MG63 (cell line): ENCODE measurements around the gene POC5. TPM values are rescaled to one million over a fixed set of nuclear protein-coding genes. Genes with fewer than 3 reads are reported as not detected.
"Not testable (repeated sequence)": the region's sequence is repeated elsewhere in the genome, so short reads cannot be mapped to it uniquely, and the experiment has no call there.

Experiments
- DNase-seq: peaks from one replicate; pipeline ENCODE4 v3.0.0-alpha.2; 2020
- H3K27me3 ChIP-seq: fragments of 250-450 bp; sonication (Bioruptor Pico); 2 replicates; pipeline ENCODE4 v1.5.1; 2020; ENCODE audit warnings: mild to moderate bottlenecking, moderate library complexity
- H3K36me3 ChIP-seq: fragments of 250-450 bp; sonication (Bioruptor Pico); 2 replicates; pipeline ENCODE4 v1.5.1; 2020; ENCODE audit warnings: mild to moderate bottlenecking, moderate library complexity
- H3K4me3 ChIP-seq: fragments of 250-450 bp; sonication (Bioruptor Pico); 2 replicates; pipeline ENCODE4 v1.5.1; 2020; ENCODE audit warnings: mild to moderate bottlenecking, moderate library complexity
- H3K9me3 ChIP-seq: fragments of 250-450 bp; sonication (Bioruptor Pico); 2 replicates; pipeline ENCODE4 v1.5.1; 2020; ENCODE audit warnings: mild to moderate bottlenecking, moderate library complexity
- total RNA-seq: library from RNA; depleted of rRNA; stranded (reverse); fragments of >200 nt; shearing (Covaris generic); gene quantifications from 2 replicates; pipeline ENCODE4 v1.2.3, GENCODE V29; 2014; ENCODE audit warnings: low replicate concordance

POC5 gene
- total RNA-seq, 1 experiment from 2014 or later: 29.0 TPM

- Histone ChIP-seq H3K9me3 (no peaks in the 10 kb centered on the region), H3K27me3 (no peaks in the 10 kb centered on the region), H3K36me3 (peaks cover 22% of the 10 kb centered on the region), H3K4me3 (no peak overlapping the region)
- DNase-seq: no peak
Measured at GRCh38 chr5:75712091-75712490, 5.1 kb downstream of the POC5 start.

GRCh38 chr5:75711151-75711550 lies 6.1 kb downstream of the POC5 start:
- no peak for DNase-seq
- no peaks in the 10 kb centered on the region for H3K9me3 ChIP-seq
- H3K4me3 ChIP-seq: no peak overlapping the region
- no peaks in the 10 kb centered on the region for H3K27me3 ChIP-seq
- H3K36me3 ChIP-seq: peaks cover 22% of the 10 kb centered on the region

DNA sequence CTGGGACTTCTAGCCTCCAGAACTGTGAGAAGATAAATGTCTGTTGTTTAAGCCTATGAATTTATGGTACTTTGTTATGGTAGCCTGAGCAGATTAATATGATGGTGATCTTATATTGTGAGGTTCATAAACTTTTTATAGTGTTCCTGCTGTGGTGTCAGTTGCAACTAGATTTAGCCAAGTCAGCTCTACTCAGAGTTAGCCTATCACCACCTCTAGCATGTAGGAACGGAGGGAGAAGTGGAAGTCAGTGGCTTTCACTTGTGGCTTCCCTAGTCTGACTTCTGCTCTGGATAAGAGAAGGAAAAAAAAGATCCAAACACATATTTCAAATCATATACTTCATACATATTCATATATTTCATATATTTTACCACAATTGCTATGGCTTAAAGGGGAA lies 6.6 kb downstream of the POC5 start:
- Histone ChIP-seq H3K27me3 (no peaks in the 10 kb centered on the region), H3K9me3 (no peaks in the 10 kb centered on the region), H3K4me3 (no peak overlapping the region), H3K36me3 (peaks cover 23% of the 10 kb centered on the region)
- DNase-seq: no peak

DNA sequence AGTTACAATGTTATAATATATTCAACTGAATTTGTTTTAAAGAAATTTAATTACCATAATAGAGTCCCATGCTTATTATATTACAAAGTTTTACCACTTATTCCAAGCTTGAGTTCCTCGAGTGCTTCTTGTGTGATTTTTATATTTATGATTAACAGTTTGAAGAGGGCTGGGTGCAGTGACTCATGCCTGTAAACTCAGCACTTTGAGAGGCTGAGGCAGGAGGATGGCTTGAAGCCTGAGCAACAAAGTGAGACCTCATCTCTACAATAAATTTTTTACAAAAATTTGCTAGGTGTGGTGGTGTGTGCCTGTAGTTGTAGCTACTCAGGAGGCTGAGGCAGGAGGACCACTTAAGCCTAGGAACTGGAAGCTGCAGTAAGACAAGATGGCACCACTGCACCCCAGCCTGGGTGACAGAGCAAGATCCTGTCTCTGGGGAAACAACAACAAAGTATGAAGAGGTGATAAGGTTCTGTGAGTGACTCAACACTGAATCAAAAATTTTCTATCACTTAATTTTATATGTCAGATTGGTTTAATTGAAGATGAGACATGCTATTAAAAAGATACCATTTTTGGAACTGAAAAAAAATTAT lies 9.2 kb downstream of the POC5 start:
- Histone ChIP-seq H3K4me3 (no peak overlapping the region), H3K36me3 (peaks cover 34% of the 10 kb centered on the region)

DNA sequence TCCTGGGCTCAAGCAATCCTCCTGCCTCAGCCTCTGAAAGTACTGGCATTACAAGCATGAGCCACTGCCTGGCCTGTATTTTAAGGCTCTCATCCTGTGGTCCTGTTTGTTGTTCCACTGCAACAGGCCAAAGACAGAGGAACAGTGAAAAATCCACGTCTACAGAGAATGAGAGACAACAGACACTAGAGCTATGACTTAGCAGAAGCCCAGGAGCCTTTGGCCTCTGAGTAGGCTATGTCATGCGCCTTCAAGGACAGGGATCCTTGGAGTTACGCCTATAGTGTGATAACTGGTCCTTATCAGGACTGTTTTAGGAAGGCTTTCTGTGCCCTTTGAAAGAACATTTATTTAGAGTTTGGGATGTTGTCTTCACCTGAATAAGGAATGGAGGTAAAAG lies 10.5 kb downstream of the POC5 start:
- no peaks in the 10 kb centered on the region for H3K27me3 ChIP-seq
- H3K36me3 ChIP-seq: peaks cover 36% of the 10 kb centered on the region
- no peaks in the 10 kb centered on the region for H3K9me3 ChIP-seq
- no peak for DNase-seq
- H3K4me3 ChIP-seq: no peak overlapping the region

More for the DNA sequence above, 9.2 kb downstream of the POC5 start:
- Histone ChIP-seq H3K27me3 (no peaks in the 10 kb centered on the region), H3K9me3 (no peaks in the 10 kb centered on the region)
- peak; percentile 28 for DNase-seq

DNA sequence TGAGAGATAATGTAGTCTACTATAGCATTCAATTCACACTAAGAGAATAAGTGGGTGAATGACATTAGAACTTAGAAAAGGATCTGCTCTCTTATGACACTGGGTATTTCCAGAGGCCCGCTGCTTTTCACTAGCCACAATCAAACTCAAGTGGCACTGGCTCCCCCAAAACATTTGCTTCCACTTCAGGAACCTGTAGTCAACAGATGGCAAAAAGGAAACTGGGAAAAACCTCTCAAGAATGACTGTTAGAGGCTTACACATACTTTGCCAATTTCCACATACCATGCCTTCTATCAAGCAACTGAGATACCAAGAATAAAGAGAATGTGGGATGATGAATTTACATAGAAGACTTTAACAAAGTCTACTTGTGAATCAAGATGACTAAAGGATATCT lies 11.2 kb downstream of the POC5 start:
- no peaks in the 10 kb centered on the region for H3K27me3 ChIP-seq
- peaks cover 35% of the 10 kb centered on the region for H3K36me3 ChIP-seq
- no peaks in the 10 kb centered on the region for H3K9me3 ChIP-seq
- DNase-seq: no peak
- no peak overlapping the region for H3K4me3 ChIP-seq

DNA sequence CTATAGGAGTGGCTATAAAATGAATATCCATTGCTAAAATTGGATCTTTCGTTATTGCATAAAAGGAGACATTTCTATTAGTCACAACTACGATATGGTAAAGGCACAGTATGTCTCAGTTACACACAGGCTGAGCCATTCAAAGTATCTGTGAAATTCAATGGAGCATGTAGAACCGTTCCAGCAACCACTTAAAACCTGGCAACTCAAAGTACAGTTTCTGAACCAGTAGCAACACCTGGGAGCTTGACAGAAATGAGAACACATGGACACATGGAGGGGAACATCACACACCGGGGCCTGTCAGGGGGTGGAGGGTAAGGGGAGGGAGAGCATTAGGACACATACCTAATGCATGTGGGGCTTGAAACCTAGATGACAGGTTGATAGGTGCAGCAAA lies 15.4 kb downstream of the POC5 start:
- no peak for DNase-seq
- H3K27me3 ChIP-seq: no peaks in the 10 kb centered on the region
- H3K36me3 ChIP-seq: peaks cover 35% of the 10 kb centered on the region
- no peaks in the 10 kb centered on the region for H3K9me3 ChIP-seq
- no peak overlapping the region for H3K4me3 ChIP-seq

GRCh38 chr5:75695472-75696351 lies 21.5 kb downstream of the POC5 start:
- not testable (repeated sequence) for H3K4me3 ChIP-seq

GRCh38 chr5:75694781-75695180 lies 22.5 kb downstream of the POC5 start:
- Histone ChIP-seq H3K27me3 (no peaks in the 10 kb centered on the region), H3K4me3 (no peak overlapping the region), H3K36me3 (peaks cover 27% of the 10 kb centered on the region), H3K9me3 (no peaks in the 10 kb centered on the region)
- no peak for DNase-seq

More at GRCh38 chr5:75695472-75696351, 21.5 kb downstream of the POC5 start:
- H3K9me3 ChIP-seq, H3K27me3 ChIP-seq, DNase-seq: not testable (repeated sequence)
- peaks cover 24% of the 10 kb centered on the region for H3K36me3 ChIP-seq

DNA sequence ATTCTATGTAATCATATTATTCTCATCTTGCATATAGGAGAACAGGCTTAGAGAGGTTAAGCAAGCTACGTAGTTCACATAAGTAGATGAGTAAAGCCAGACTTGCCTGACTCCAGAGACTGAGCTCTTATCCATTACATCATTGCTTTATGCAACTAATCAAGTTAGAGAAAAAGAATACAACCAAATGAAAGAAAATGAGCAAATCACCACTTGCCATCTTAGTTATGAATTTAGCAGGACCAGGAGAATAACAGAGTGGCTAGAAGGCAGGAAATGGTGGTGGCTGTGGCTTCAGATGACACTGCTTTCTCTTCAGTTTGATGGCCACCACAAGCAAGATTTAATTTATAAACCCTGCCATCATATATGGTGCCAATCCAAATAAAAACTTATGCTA lies 26.6 kb downstream of the POC5 start:
- no peak for DNase-seq
- Histone ChIP-seq H3K9me3 (no peaks in the 10 kb centered on the region), H3K27me3 (no peaks in the 10 kb centered on the region), H3K36me3 (peaks cover 48% of the 10 kb centered on the region), H3K4me3 (no peak overlapping the region)

DNA sequence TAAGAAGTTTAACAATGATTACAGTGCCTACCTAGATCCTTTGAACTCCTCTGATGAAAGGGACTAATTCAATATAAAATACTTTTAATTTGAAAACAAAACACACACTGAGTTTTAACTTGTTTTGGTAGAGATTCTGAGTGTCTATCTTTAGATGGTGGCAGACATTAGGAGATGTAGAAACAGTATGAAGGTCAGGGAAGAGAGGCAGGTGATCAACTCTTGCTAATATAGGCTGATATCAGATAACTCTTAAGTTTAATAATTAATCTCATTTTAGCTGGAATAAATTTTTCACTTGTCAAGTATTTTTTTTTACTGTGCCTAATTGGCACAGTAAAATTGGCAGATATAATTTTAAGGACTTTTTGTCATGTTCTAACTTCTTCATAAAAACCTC lies 30.8 kb downstream of the POC5 start:
- Histone ChIP-seq H3K27me3 (no peaks in the 10 kb centered on the region), H3K36me3 (peaks cover 27% of the 10 kb centered on the region), H3K9me3 (no peaks in the 10 kb centered on the region), H3K4me3 (no peak overlapping the region)
- DNase-seq: no peak

GRCh38 chr5:75685141-75685540 lies 32.1 kb downstream of the POC5 start:
- no peak for DNase-seq
- Histone ChIP-seq H3K36me3 (peaks cover 24% of the 10 kb centered on the region), H3K27me3 (no peaks in the 10 kb centered on the region)

GRCh38 chr5:75681125-75681830 lies 36.0 kb downstream of the POC5 start:
- no peaks in the 10 kb centered on the region for H3K9me3 ChIP-seq
- no peak overlapping the region for H3K4me3 ChIP-seq
- no peaks in the 10 kb centered on the region for H3K36me3 ChIP-seq
- no peaks in the 10 kb centered on the region for H3K27me3 ChIP-seq
- DNase-seq: no peak

More at GRCh38 chr5:75685141-75685540, 32.1 kb downstream of the POC5 start:
- Histone ChIP-seq H3K4me3 (no peak overlapping the region), H3K9me3 (no peaks in the 10 kb centered on the region)

GRCh38 chr5:75678155-75678554 lies 39.1 kb downstream of the POC5 start:
- Histone ChIP-seq H3K4me3 (no peak overlapping the region), H3K9me3 (no peaks in the 10 kb centered on the region), H3K27me3 (no peaks in the 10 kb centered on the region), H3K36me3 (no peaks in the 10 kb centered on the region; the same call in none of the 2 replicates)
- no peak for DNase-seq

GRCh38 chr5:75677607-75678006 lies 39.6 kb downstream of the POC5 start:
- Histone ChIP-seq H3K4me3 (no peak overlapping the region), H3K9me3 (no peaks in the 10 kb centered on the region), H3K36me3 (no peaks in the 10 kb centered on the region; the same call in none of the 2 replicates), H3K27me3 (no peaks in the 10 kb centered on the region)
- no peak for DNase-seq

DNA sequence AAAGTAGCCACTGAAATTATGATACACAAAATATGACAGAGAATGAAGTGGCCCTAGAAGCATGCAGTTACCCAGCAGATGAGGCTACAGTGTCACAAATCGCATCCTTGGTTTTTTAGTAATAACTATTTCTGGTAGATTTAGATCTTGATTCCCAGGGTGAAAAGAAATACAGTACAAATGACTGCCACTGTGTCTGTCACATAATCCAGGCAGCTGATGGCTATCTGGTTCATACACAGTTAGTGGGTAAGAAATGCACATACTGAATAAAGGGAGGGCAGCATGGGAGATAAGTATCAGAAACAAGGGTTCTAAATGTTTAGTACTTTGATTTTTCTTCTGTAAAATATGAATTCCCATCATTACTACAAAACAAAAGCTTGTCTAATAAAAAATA lies 41.5 kb downstream of the POC5 start:
- Histone ChIP-seq H3K9me3 (no peaks in the 10 kb centered on the region), H3K36me3 (no peaks in the 10 kb centered on the region; the same call in none of the 2 replicates), H3K27me3 (no peaks in the 10 kb centered on the region), H3K4me3 (no peak overlapping the region)
- no peak for DNase-seq

- H3K36me3 ChIP-seq: no peaks in the 10 kb centered on the region; the same call in none of the 2 replicates
- no peak overlapping the region for H3K4me3 ChIP-seq
- no peaks in the 10 kb centered on the region for H3K9me3 ChIP-seq
- DNase-seq: no peak
- no peaks in the 10 kb centered on the region for H3K27me3 ChIP-seq
Measured at GRCh38 chr5:75672616-75673015, 44.6 kb downstream of the POC5 start.
